Non-pigmented ciliary epithelial cell (primary cell): ENCODE results near the gene SERPINB12.

Experiments
- DNase-seq: peaks from one replicate; pipeline ENCODE4 v3.0.0-alpha.2; 2010; ENCODE audit warnings: low read depth

SERPINB12 gene

GRCh38 chr18:63603355-63603754 lies 61.2 kb downstream of the SERPINB12 start:
- DNase-seq: no peak

GRCh38 chr18:63603772-63604171 lies 61.6 kb downstream of the SERPINB12 start:
- peak; percentile 13 for DNase-seq

- DNase-seq: no peak
Measured at GRCh38 chr18:63604791-63605567, 62.8 kb downstream of the SERPINB12 start.

- no peak for DNase-seq
Measured at GRCh38 chr18:63606526-63606925, 64.4 kb downstream of the SERPINB12 start.

- DNase-seq: no peak
Measured at GRCh38 chr18:63613420-63613819, 71.3 kb downstream of the SERPINB12 start.

GRCh38 chr18:63617049-63617914 lies 75.1 kb downstream of the SERPINB12 start:
- no peak for DNase-seq

GRCh38 chr18:63617915-63618234 lies 75.7 kb downstream of the SERPINB12 start:
- no peak for DNase-seq
